SIG-M5 treated with dmso at 0.1 percent for 504 hours (cell line): ENCODE results near the gene PRM3.

Experiments used
- DNase-seq: peaks from one replicate; lab custom pipeline; 2025; ENCODE audit not compliant: unreplicated experiment; lab: John Stamatoyannopoulos, UW

Gene PRM3

DNA sequence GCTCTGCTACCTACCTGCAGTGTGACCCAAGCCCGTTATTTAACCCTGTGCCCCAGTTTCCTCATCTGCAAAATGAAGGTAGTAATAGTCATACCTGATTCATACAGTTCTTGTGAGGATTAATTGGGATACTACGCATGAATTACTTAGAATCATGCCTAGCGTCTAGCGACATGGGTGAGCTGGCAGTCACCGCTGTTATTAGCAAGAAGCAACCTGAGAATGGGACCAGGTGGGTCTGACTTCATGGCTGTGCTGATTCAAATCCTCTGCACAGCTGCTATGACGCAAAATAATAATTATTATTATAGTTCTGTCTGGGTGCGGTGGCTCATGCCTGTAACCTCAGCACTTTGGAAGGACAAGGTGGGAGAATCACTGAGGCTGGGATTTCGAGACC, 25.3 kb downstream of the PRM3 start:
- no peak for DNase-seq

- no peak for DNase-seq
Observed at GRCh38 chr16:11245988-11246387, 27.4 kb downstream of the PRM3 start.

GRCh38 chr16:11245222-11245737, 28.1 kb downstream of the PRM3 start:
- DNase-seq, result no peak

GRCh38 chr16:11242658-11243057, 30.8 kb downstream of the PRM3 start:
- DNase-seq, result no peak

- no peak for DNase-seq
Observed at GRCh38 chr16:11241480-11242204, 31.8 kb downstream of the PRM3 start.

GRCh38 chr16:11240636-11241473, 32.6 kb downstream of the PRM3 start:
- no peak for DNase-seq

DNA sequence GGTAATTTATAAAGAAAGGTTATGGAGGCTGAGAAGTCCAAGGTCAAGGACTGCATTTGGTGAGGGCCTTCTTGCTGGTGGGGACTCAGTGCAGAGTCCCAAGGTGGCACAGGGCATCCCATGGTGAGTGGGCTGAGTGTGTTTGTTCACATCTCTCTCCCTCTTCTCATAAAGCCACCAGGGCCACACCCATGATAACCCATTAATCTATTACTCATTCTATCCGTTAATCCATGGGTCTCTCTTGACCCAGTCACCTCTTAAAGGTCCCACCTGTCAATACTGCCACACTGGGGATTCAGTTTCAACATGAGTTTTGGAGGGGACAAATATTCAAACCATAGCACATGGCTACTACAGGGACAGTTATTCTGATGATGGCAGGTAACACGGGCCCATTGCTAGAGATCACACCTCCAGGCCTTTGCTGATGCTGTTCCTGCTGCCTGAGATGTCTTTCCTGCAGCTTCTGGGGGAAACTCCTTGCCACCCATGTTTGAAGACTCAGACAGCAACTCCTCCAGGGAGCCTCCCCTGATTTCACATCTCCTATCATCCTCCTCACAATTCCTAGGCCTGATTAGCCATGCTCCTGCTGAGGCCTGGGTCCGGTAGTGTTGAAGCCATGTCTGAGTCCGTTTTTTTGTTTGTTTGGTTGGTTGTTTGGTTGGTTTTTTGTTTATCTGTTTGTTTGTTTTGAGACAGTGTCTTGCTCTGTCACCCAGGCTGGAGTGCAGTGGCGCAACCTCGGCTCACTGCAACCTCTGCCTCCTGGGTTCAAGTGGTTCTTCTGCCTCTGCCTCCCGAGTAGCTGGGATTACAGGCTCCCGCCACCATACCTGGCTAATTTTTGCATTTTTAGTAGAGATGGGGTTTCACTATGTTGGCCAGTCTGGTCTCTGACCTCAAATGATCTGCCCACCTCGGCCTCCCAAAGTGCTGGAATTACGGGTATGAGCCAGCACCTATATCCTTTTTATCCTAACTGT, 33.5 kb downstream of the PRM3 start:
- no peak for DNase-seq

GRCh38 chr16:11238272-11239202, 34.9 kb downstream of the PRM3 start:
- no peak for DNase-seq

GRCh38 chr16:11236461-11237254, 36.8 kb downstream of the PRM3 start:
- DNase-seq, result peak; percentile 83

- DNase-seq, result no peak
Observed at GRCh38 chr16:11235703-11235991, 37.8 kb downstream of the PRM3 start.

- peak; percentile 14 for DNase-seq
Observed at GRCh38 chr16:11234884-11235702, 38.3 kb downstream of the PRM3 start.

GRCh38 chr16:11233727-11234376, 39.6 kb downstream of the PRM3 start:
- DNase-seq, result peak; percentile 42

GRCh38 chr16:11232852-11233726, 40.3 kb downstream of the PRM3 start:
- no peak for DNase-seq

- no peak for DNase-seq
Observed at GRCh38 chr16:11232302-11232851, 41.1 kb downstream of the PRM3 start.

DNA sequence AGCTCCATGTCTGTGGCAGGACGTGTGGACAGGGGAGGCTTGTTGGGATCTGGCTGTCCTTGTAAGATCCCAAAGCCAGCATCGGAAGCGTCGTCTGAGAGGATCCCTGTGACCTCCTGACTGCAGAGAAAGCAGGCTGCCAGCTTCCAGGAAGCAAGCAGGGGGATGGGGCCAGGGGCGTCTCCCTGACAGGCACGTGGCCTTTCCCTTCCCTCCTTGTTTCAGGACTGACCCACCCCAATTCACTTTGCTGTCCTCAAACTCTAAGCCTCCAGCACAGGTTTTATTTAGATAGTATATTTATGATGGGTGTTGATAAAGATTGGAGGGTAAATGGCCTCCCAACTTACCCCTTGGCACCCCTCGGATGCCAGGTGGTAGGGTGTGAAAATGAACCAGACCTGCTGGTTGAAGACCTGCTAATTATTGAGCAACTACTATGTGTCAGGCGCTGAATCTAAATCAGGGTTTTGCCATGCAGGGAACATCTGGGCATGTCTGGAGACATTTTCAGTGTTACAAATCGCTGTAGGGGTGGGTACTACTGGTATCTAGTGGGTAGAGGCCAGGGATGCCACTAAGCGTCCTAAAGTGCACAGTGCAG, 42.0 kb downstream of the PRM3 start:
- no peak for DNase-seq

DNA sequence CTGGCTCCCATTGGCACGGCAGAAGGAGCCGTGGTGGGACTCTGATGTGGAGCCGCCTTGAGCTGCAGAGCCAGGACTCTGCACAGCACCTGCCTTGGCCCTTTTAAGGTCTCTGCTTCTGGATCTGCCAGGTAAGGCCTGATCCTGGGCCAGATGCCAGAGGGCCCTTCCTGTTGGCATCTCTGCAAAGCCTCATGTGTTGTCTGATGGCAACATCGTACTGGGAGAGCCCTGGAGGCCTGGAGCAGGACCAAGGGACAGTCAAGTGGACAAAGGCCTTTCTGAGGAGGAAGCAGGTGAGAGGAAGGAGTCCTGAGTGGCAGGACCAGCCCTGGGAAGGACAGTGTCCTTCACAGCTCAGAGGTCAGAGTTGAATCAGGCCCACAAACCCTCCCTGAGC, 43.5 kb downstream of the PRM3 start:
- no peak for DNase-seq
